GM21367 (cell line): ENCODE results near the gene SULT1C4.

Experiments used
- ATAC-seq: cut with Tn5 transposase; IDR thresholded peaks from one replicate; pipeline ENCODE4 v1.9.1; 2021; ENCODE audit not compliant: unreplicated experiment

Gene SULT1C4

DNA sequence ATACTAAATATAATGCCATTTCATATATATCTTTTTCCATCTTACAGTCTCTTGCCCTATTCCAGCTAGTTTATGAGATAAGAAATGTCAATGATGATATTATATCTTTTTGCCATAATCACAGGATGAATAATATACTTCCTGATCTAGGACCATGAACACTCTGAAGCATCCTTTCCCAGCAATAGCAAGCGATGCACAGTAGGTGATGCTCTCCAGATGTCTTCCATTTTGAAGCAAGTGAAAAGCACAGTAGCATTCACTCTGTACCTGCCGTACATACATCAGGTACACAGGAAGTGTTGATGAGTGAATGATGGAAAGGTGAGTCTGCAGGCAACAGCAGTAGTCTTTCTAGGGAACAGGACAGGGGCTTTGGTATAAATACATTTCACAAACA lies 8.6 kb upstream of the SULT1C4 start:
- ATAC-seq, result no peak

DNA sequence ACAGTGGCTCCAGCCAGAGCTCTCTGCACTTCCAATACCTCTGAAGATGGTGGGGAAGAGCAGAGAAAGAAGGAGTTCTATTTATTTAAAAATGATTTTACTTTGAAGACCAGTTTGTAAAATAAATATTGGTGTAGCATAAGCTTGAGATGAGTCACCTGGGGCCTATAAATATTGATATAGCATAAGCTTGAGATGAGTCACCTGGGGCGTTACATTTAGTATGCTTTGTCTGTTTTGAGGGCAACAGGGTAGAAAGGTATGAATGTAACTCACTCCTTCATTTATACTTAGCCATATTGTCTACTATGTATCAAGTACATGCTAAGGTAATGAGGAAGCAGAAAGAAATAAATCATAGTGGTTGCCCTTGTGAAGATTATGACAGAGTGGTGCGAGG lies 7.7 kb upstream of the SULT1C4 start:
- ATAC-seq, result no peak

DNA sequence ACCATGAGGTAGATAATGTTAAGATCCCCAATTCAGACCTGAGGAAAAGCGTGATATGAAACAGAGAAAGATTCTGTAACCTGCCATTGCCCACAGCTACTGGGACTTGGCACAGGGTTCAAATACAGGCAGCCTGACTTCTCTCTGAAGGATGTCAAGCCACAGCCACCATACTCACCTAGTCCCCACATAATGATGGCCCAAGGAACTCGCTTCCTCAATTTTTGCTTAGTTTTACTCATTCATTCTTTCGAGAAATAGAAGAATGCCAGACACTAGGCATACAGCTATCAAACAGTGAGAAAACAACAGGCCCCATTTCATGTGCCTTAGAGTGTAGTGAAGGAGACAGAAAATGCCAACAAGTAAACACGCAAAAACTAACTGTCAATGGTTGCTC lies 980 bp upstream of the SULT1C4 start:
- no peak for ATAC-seq

DNA sequence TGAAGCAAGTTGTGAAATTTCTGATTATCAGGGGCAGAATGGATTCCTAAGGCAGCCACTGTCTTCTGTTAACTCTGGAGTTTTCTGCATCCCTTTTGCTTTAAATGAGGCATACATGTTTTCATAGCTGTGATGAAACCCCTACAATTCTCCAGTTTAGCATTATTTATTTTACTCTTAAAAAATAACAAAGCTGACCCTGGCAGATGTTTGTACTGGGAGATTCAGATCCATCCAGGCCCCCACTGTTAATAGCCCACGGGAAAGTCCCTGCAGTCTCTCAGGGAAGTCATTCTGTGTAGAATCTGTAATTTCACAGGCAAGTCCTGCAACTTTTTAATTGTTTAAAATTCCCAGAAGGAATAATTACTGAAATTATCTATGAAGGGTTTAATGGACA lies 353 bp upstream of the SULT1C4 start:
- no peak for ATAC-seq

DNA sequence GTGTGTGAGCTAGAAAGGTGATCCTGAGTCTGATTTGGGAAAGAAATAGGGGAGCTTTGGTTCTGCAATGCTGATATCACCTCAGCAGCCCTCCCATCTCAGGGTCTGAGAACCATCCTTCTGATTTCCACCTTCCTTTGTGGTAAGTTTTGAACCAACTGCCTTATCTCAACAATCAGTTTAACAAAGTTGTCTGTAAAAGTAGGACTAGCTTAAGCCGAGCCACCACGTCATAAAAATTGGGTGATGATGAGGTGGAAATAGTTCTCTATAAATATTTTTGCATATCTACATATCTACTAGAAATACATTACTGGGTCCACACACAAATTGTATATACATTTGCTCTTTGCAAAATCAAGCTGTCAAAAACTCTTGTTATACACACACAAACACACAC lies 1.1 kb downstream of the SULT1C4 start:
- ATAC-seq, result no peak

DNA sequence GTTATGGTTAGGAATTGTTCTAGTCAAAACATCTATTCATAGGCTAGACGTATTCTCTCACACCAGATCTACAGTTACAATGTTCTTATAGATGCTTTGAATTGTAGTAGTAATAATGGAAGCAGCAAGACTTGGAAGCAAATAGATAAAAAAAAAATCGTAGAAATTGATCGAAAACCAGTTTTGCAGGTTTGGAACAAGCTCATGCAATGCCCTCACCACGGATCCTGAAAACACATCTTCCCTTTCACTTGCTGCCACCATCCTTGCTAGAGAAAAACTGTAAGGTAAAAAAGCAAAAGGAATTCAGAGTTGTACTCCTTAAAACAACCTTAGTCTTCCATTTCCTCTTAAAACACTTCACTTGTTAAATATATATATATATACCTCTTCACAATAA lies 4.4 kb downstream of the SULT1C4 start:
- no peak for ATAC-seq

DNA sequence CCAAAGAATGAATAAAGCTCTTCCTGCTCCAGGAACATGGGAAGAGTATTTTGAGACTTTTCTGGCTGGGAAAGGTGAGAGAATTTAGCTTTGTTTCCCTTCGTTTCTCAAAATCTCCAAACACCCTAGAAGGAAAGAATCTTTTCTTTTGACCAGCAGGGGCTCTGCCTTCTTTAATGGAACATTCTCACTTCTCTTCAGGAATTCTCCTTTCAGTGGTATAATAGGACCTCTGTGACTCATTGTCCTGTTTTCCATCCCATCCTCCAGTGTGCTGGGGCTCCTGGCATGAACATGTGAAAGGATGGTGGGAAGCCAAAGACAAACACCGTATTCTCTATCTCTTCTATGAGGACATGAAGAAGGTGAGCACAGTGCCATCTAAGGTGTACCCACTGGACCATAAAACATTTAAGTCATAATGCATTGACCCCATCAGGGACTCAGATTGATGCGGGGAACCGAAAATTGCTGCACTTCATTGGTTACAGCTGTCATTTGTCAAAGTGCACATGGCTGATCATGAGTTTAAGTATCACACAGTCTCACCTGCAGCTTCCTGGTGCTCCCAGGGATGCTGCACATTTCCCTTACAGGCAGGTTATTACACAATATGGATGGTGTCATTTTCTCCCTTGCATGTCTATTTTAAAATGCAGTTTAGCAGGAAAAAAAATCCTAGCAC lies 5.5 kb downstream of the SULT1C4 start:
- ATAC-seq, result no peak

DNA sequence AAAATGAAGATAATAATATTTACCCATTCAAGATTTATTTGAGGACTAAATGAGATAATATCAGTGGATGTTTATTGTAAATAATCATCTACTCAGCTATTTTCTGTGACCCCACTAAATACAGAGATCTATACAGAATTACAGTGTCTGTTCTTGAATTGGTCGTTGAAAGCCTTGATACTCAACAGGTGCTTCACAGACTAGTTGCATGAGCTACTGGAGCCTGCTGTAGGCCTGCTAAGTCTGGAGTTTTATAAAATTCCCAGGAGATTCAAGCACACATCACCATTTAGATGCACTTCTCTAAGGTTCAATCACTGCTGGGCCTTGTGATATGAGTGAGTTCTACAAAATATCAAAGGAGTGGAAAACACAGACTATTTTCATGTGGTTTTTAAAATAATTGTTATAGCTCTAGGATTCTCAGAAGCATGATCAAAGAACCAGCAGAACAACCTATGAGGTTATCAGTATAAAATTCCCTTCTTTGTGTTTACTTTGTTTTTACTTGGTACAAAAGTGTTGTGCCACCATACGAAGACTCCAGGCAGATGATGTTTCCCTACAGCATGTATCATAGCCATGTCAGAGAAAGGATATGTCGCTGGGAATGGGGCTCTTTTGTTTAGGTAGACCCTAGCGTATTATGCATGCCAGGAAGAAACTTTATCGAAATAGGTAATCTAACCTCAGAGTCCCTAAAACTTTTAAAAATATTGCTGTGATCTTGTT lies 7.1 kb downstream of the SULT1C4 start:
- no peak for ATAC-seq

DNA sequence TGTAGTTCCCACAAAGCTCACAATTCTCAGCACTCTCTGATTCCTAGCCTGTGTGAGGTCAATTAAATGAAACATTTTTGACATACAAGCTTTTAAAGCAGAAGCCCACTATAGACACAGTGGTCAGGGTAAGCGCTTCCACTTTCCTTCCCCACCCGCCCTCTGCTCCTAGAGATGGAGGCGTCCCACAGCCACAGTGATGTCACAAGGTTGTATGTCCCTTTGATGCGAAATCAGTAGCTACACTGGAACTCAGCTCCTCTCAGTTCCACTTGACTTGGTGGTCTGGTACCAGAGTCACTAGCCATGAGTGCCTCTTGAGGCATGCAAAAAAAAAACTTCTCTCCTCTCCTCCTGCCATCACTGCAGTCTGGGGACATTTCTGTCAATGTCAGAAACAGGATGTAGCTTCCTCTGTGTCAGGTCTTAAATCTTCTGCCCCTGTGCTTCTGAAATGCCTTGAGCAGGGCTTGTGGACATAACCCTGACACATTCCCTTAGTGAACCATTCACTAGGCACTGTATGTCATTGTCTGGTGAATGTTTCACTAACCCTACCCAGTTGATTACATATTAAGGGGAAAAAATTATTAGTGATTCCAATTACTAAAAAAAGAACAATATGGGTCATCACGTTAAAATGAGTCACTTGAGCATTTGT lies 7.8 kb downstream of the SULT1C4 start:
- ATAC-seq, result no peak

DNA sequence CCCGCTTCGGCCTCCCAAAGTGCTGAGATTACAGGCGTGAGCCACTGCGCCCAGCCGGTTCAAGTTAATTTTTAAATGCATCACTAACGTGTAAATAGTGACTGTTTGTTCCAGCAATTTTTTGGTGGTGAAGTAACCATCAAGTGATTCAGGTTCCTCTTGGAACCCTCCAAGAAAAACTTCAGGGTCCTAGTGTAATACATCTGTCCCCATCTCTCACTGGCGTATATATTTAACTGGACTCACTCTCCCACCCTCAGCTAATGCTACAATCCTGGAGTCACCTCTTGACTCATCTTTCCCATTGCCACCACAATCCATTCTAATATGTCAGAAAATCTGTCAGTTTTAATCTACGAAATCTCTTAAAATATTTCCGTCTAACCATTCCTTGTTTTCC lies 10.3 kb downstream of the SULT1C4 start:
- ATAC-seq, result no peak

DNA sequence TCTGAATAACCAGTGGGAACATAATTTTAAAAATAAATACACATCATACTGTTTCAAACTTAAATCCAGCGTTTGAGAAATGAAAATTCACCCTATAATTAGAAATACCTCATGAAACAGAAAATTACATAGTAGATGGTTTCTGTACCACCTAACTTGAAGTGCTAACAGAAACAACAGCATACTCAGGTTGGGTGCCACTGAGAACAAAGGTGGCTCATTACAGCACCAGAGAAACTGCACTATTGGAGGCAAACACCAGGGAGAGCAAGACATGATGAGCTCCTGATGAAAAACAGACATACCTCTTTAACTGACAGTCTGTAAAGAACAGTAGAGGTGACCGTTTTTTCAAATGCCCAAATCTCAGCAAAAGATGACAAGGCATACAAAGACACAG lies 12.6 kb downstream of the SULT1C4 start:
- no peak for ATAC-seq

DNA sequence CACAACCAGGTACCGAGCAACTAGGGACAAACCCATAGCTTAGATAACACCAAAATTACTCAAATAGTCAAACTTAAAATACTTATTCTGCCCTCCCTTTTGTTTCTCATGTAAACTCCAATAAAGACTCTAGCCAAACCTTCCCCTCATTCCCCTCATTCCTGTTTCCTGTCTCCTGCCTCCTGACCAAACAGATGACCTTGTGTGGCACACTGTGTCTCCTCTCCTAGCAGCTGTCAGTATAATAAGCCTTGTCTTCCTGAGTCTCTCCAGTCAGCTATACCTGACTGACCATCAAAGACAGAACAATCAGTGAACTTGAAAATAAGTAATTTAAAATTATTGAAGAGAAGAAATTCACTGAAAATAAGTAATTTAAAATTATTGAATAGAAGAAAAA lies 14.3 kb downstream of the SULT1C4 start:
- no peak for ATAC-seq

DNA sequence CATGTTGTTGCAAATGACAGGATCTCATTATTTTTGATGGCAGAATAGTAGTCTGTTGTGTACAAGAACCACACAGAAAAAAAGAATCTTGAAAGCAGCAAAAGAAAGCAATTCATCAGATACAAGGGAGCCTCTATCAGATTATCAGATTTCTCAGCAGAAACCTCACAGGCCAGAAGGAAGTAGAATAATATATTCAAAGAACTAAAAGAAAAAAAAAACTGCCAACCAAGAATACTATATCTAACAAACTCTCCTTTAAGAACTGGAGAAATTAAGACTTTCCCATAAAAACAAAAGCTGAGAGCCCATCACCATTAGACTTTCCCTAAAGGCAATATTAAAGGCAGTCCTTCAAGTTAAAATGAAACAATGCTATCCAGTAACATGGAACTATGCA lies 15.4 kb downstream of the SULT1C4 start:
- ATAC-seq, result no peak

DNA sequence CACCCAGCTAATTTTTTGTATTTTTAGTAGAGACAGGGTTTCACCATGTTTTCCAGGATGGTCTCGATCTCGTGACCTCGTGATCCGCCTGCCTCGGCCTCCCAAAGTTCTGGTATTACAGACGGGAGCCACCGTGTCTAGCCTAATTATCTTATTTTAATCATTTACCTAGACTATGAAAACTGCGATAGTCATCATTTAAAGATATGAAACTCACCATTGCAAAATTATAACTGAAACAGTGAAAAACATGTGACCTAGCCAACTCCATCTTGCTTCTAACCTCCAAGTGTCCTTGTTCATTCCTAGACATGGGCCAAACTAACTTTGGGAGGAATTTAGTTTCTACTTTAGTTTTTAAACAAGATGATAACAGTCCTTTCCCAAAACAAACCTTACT lies 17.4 kb downstream of the SULT1C4 start:
- ATAC-seq, result no peak

DNA sequence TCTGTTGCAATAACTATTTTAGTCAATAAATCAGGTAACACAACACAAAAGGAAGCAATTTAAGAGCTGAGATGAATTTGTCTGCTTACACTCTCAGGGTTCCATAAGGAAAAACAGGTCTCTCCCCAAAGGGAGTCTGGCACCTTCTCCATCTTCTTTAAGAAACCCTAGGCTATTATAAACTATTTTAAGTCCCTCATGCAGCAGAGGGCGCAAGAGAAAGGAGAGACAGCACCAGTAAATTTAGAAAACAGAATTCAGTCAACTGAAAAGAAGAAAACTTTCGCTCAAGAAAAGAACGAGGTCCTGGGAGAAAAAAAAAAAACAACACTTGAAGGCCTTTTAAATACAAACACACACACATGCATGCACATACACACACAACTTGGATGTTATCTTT lies 19.1 kb downstream of the SULT1C4 start:
- ATAC-seq, result no peak

DNA sequence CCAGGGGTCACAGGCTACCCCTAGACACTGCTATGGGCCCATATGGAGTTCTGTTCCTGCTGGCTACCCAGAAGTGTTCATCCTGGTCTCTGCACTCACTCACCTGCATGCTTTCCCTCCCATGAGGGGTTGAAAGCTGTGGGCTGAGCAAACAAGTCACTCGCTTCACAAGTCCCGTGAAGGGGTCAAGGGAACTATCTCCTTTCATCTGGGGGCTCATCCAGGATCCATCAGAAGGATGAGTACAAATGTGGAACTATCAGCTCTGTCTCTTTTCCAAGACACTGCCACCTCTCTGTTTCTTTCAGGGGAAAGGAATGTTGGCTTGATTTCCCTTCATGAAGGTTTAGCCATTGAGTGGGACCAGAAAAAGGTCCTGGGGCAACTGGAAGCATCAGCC lies 21.7 kb downstream of the SULT1C4 start:
- ATAC-seq, result no peak

DNA sequence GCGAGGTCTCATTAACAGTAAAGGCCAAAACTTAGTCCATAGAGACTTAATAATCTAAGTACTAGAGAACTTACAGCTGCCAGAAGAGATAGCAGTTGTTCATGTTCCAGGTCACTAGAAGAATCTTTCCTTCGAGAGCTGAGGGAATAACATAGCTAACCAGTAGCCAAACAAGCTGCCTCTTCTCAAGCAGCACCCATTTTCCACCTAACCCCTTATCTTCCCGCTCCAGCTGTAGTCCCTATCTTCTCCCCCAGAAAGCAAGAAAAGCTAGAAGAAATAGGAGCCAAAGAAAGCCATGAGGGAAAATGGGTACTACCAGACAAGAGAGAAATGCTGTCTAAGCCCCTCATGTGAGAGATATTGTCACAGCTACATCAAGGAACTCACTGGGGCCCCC lies 24.0 kb downstream of the SULT1C4 start:
- ATAC-seq, result no peak

DNA sequence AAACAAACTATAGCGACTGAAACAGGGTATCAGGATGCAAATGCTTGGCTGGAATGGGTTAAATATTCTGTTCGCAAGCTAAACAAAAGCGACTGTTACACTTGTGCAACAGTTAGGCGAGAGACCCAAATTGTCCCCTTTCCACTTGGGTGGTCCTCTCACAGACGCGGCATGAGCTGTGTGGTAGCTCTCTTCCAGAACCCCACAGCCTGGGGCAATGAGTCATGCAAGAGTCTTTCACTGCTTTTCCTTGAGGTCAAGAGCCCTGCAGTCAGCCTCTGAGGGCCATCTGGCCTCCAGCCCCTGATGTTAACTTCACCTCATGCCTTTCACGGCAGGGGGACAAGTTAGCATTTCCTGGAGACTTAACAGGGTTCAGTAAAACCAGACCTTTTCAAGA lies 25.7 kb downstream of the SULT1C4 start:
- no peak for ATAC-seq

DNA sequence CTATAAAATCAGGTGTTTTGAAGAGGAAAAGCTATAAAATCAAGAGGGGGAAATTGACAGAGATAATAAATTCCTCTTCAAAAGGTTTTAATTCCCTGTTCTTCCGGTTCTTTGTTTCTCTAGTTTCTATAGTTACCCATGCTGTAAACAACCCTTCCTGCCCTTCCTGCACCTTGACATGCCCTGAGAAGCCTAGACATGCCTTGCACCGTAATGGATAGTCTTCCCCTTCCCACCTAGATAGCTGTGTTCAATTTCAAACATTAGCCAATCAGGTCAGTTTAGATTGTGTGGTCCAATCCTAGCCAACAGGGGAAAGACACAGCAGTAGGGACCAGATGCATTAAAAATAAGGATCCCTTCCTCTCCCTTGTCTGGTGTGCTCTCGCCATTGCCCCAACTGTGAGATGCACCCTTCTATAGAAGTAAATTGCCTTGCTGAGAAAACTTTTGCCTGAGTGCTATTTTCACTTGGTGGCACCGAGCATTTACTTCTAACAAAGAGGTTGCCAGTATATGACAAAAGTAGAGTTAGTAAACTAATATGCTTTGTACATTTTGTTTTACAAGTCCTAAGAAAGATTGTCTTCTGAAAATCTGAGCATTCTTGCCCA lies 27.1 kb downstream of the SULT1C4 start:
- no peak for ATAC-seq

DNA sequence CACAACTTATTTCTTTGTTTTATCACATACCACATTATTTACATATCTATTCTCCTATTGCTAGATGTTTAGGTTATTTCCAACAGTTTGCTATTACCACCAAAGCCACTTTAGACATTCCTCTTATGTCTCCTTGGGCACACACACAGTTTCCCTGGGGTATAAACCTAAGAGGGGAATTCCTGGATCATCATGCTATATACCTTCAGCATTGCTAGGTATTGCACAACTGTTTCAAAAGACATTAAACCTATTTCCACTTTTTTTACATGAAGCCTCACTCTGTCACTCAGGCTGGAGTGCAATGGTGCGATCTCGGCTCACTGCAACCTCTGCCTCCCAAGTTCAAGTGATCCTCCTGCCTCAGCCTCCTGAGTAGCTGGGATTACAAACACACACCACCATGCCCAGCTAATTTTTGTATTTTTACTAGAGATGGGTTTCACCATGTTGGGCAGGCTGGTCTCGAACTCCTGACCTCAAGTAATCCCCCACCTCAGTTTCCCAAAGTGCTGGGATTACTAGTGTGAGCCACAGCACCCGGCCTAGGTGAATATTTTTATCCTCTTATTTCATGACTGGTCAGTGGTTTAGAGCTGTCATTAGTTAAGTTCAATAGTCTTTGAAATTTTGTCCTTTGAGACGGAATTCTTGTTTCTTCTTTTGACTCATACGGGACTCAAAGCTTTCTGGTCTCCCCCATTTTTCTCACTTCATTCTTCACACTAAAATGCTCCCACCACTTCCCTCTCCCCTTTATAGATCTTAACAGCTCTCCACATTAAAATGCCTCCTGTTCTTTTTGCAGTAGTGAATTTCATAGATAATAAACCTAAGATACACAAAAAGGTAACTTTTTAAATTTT lies 30.3 kb downstream of the SULT1C4 start:
- no peak for ATAC-seq

DNA sequence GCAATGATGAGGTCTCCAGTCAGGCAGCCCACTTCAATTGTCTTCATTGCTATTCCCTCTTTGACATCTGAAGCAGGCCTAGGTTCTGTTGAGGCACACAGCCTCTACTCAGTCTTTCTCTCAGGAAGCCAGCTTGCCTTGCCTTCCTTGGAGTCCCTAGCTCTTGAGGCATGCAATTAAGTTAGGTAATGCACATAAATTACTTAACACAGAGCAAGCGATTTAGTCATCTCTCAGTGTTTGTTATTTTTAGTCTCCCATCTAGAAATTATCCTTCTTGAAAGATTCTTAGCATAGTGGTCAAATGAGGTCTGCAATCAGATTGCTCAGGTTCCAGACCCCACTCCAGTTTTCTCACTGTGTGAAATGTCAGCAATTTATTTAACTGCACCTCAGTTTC lies 32.0 kb downstream of the SULT1C4 start:
- no peak for ATAC-seq
